ENCODE results near the gene SPATA31C1.

GRCh38 chr9:87884578-87885459, 32.9 kb upstream of the SPATA31C1 start:
- TF ChIP-seq CTCF (IDR thresholded peaks at IDR 0.05) (no peak), POLR2A (IDR thresholded peaks at IDR 0.05) (no peak)
